IPS-18a (cell line): ENCODE results near the gene MYOG.

ENCODE experiments used
- H3K27ac ChIP-seq: one replicate; pipeline ENCODE4 v1.5.1; 2013; ENCODE audit warnings: low read length
- H3K27me3 ChIP-seq: one replicate; pipeline ENCODE4 v1.6.1; 2013; ENCODE audit warnings: mild to moderate bottlenecking, low read length; ENCODE audit not compliant: control insufficient read depth, insufficient read depth
- H3K36me3 ChIP-seq: one replicate; pipeline ENCODE4 v1.6.1; 2013; ENCODE audit warnings: low read depth, low read length; ENCODE audit not compliant: control insufficient read depth
- H3K4me1 ChIP-seq: one replicate; pipeline ENCODE4 v1.6.1; 2013; ENCODE audit warnings: low read depth, low read length; ENCODE audit not compliant: control insufficient read depth
- H3K4me3 ChIP-seq: one replicate; pipeline ENCODE4 v1.5.1; 2013; ENCODE audit warnings: low read length
- H3K9ac ChIP-seq: one replicate; pipeline ENCODE4 v1.6.1; 2013; ENCODE audit warnings: mild to moderate bottlenecking, low read length, moderate library complexity
- H3K9me3 ChIP-seq: one replicate; pipeline ENCODE4 v1.6.1; 2013; ENCODE audit warnings: low read depth, low read length; ENCODE audit not compliant: control insufficient read depth

MYOG gene

GRCh38 chr1:203056516-203056915 lies 29.3 kb downstream of the MYOG start:
- no peak overlapping the region for H3K9ac ChIP-seq
- H3K36me3 ChIP-seq = no peaks in the 10 kb centered on the region
- no peaks in the 10 kb centered on the region for H3K27me3 ChIP-seq
- H3K4me3 ChIP-seq = no peak overlapping the region
- H3K4me1 ChIP-seq = peaks cover 22% of the 10 kb centered on the region
- H3K9me3 ChIP-seq = no peaks in the 10 kb centered on the region
- no peak overlapping the region for H3K27ac ChIP-seq

- Histone ChIP-seq H3K27me3 (no peaks in the 10 kb centered on the region), H3K36me3 (no peaks in the 10 kb centered on the region), H3K4me3 (no peak overlapping the region), H3K9ac (no peak overlapping the region), H3K4me1 (peaks cover 22% of the 10 kb centered on the region), H3K27ac (no peak overlapping the region), H3K9me3 (no peaks in the 10 kb centered on the region)
Observed at GRCh38 chr1:203056012-203056411, 29.8 kb downstream of the MYOG start.

- peaks cover 22% of the 10 kb centered on the region for H3K4me1 ChIP-seq
Observed at GRCh38 chr1:203055161-203055799, 30.5 kb downstream of the MYOG start.

GRCh38 chr1:203054642-203055041 lies 31.2 kb downstream of the MYOG start:
- Histone ChIP-seq H3K27ac (no peak overlapping the region), H3K4me1 (peaks cover 22% of the 10 kb centered on the region), H3K9ac (no peak overlapping the region), H3K27me3 (no peaks in the 10 kb centered on the region), H3K9me3 (no peaks in the 10 kb centered on the region), H3K36me3 (no peaks in the 10 kb centered on the region), H3K4me3 (no peak overlapping the region)

More at GRCh38 chr1:203055161-203055799, 30.5 kb downstream of the MYOG start:
- H3K36me3 ChIP-seq = no peaks in the 10 kb centered on the region
- H3K9me3 ChIP-seq = no peaks in the 10 kb centered on the region
- no peak overlapping the region for H3K27ac ChIP-seq
- H3K27me3 ChIP-seq = no peaks in the 10 kb centered on the region
- H3K4me3 ChIP-seq = no peak overlapping the region
- no peak overlapping the region for H3K9ac ChIP-seq

- no peak overlapping the region for H3K27ac ChIP-seq
- H3K36me3 ChIP-seq = no peaks in the 10 kb centered on the region
- no peaks in the 10 kb centered on the region for H3K27me3 ChIP-seq
- H3K9ac ChIP-seq = no peak overlapping the region
- peaks cover 22% of the 10 kb centered on the region for H3K4me1 ChIP-seq
- H3K4me3 ChIP-seq = no peak overlapping the region
- H3K9me3 ChIP-seq = no peaks in the 10 kb centered on the region
Observed at GRCh38 chr1:203054184-203054583, 31.6 kb downstream of the MYOG start.

- Histone ChIP-seq H3K4me1 (peaks cover 25% of the 10 kb centered on the region), H3K27me3 (no peaks in the 10 kb centered on the region), H3K9me3 (no peaks in the 10 kb centered on the region), H3K9ac (no peak overlapping the region), H3K27ac (no peak overlapping the region), H3K4me3 (no peak overlapping the region), H3K36me3 (no peaks in the 10 kb centered on the region)
Observed at GRCh38 chr1:203052601-203053000, 33.2 kb downstream of the MYOG start.

GRCh38 chr1:203051841-203052324 lies 33.9 kb downstream of the MYOG start:
- no peaks in the 10 kb centered on the region for H3K27me3 ChIP-seq
- no peak overlapping the region for H3K4me3 ChIP-seq
- H3K27ac ChIP-seq = no peak overlapping the region
- no peaks in the 10 kb centered on the region for H3K36me3 ChIP-seq
- no peak overlapping the region for H3K9ac ChIP-seq
- peaks cover 25% of the 10 kb centered on the region for H3K4me1 ChIP-seq
- H3K9me3 ChIP-seq = no peaks in the 10 kb centered on the region

GRCh38 chr1:203050826-203051225 lies 35.0 kb downstream of the MYOG start:
- H3K9ac ChIP-seq = no peak overlapping the region
- H3K4me1 ChIP-seq = peaks cover 25% of the 10 kb centered on the region
- H3K9me3 ChIP-seq = no peaks in the 10 kb centered on the region
- no peaks in the 10 kb centered on the region for H3K36me3 ChIP-seq
- H3K27ac ChIP-seq = no peak overlapping the region
- no peaks in the 10 kb centered on the region for H3K27me3 ChIP-seq
- H3K4me3 ChIP-seq = no peak overlapping the region

- Histone ChIP-seq H3K9ac (no peak overlapping the region), H3K27ac (no peak overlapping the region), H3K27me3 (no peaks in the 10 kb centered on the region), H3K4me3 (no peak overlapping the region), H3K4me1 (peaks cover 15% of the 10 kb centered on the region), H3K36me3 (no peaks in the 10 kb centered on the region), H3K9me3 (no peaks in the 10 kb centered on the region)
Observed at GRCh38 chr1:203049576-203050180, 36.1 kb downstream of the MYOG start.

- H3K4me3 ChIP-seq = no peak overlapping the region
- H3K36me3 ChIP-seq = no peaks in the 10 kb centered on the region
- H3K9me3 ChIP-seq = no peaks in the 10 kb centered on the region
- H3K27me3 ChIP-seq = no peaks in the 10 kb centered on the region
- H3K9ac ChIP-seq = no peak overlapping the region
- no peak overlapping the region for H3K27ac ChIP-seq
- peaks cover 9% of the 10 kb centered on the region for H3K4me1 ChIP-seq
Observed at GRCh38 chr1:203049077-203049476, 36.7 kb downstream of the MYOG start.

GRCh38 chr1:203048555-203049051 lies 37.2 kb downstream of the MYOG start:
- Histone ChIP-seq H3K36me3 (no peaks in the 10 kb centered on the region), H3K4me3 (no peak overlapping the region), H3K27me3 (no peaks in the 10 kb centered on the region), H3K9ac (no peak overlapping the region), H3K9me3 (no peaks in the 10 kb centered on the region), H3K27ac (no peak overlapping the region), H3K4me1 (peaks cover 4% of the 10 kb centered on the region)

- H3K9me3 ChIP-seq = no peaks in the 10 kb centered on the region
- no peak overlapping the region for H3K9ac ChIP-seq
- no peak overlapping the region for H3K4me3 ChIP-seq
- no peaks in the 10 kb centered on the region for H3K36me3 ChIP-seq
- H3K4me1 ChIP-seq = peaks cover 3% of the 10 kb centered on the region
- no peak overlapping the region for H3K27ac ChIP-seq
- no peaks in the 10 kb centered on the region for H3K27me3 ChIP-seq
Observed at GRCh38 chr1:203048086-203048485, 37.7 kb downstream of the MYOG start.
